Measurements from ENCODE around the gene TOR1A.

Gene TOR1A

DNA sequence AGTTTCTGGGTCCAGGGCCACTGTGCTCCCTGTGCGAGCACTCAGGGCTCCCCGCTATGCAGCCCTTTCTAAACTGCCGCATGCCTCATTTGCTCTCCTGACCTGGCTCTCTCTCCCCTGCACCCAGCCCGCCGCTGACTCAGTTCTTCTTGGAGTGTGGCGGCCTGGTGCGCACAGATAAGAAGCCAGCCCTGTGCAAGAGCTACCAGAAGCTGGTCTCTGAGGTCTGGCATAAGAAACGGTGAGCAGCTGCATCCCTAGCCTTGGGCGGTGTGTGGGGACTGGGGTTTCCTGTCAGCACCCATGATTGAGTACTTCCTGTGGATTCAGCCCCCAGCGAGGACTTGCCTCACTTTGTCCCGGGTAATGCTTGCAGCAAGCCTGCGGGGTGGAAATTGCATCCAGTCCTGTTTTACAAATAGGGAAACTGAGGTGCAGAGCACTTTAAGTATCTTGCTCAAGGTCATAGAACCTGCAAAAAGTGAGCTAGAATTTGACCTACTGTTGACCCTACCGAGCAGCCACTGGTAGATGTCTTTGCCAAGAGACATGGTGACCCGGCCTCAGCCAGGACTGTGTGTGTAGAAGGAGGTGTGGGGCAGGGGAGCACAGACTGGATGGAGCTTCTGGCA lies 39.2 kb upstream of the TOR1A start:
- ChIA-PET CTCF (interaction anchor here (0.7 kb wide), 1 partner anchor 12 kb away, joined by 4 read pairs; no protein-coding TSS in a partner anchor), POLR2A (no interaction called here)
- DNase-seq (ENCODE audit: extremely low spot score) = no peak
- TF ChIP-seq SUZ12 (IDR thresholded peaks at IDR 0.05) (no peak), FOXA1 (IDR thresholded peaks at IDR 0.05) (no peak), CTBP1 (IDR thresholded peaks at IDR 0.05; ENCODE audit: borderline replicate concordance) (no peak), ZNF384 (IDR thresholded peaks at IDR 0.05) (no peak), BHLHE40 (IDR thresholded peaks at IDR 0.05; ENCODE audit: borderline replicate concordance) (no peak), SP1 (IDR thresholded peaks at IDR 0.05) (no peak), FOXM1 (IDR thresholded peaks at IDR 0.05; ENCODE audit: borderline replicate concordance) (no peak), L3MBTL2 (conservative IDR thresholded peaks at IDR 0.05) (no peak), FOXK2 (IDR thresholded peaks at IDR 0.05) (no peak), ELF4 (IDR thresholded peaks at IDR 0.05) (no peak), NFRKB (IDR thresholded peaks at IDR 0.05) (no peak), LEF1 (IDR thresholded peaks at IDR 0.05; ENCODE audit: borderline replicate concordance) (no peak)
- TF ChIP-seq, protein P1, sequence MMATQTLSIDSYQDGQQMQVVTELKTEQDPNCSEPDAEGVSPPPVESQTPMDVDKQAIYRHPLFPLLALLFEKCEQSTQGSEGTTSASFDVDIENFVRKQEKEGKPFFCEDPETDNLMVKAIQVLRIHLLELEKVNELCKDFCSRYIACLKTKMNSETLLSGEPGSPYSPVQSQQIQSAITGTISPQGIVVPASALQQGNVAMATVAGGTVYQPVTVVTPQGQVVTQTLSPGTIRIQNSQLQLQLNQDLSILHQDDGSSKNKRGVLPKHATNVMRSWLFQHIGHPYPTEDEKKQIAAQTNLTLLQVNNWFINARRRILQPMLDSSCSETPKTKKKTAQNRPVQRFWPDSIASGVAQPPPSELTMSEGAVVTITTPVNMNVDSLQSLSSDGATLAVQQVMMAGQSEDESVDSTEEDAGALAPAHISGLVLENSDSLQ (IDR thresholded peaks at IDR 0.05) = no peak

DNA sequence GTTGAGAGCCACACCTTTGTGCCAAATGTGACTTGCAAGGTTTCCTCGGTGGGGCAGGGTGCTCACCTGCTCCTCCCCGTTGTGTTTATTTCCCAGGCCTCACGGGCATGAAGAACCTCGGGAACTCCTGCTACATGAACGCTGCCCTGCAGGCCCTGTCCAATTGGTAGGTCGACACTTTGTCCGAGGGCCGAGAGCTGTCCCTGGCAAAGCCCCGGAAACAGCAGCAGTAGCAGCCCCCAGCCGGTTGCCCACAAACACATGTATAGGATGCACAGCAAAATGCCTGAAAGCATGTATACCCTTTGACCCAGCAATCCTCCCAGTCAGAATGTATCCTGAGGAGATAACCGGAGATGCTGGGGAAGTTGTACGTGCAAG lies 37.5 kb upstream of the TOR1A start:
- CTCF ChIA-PET = no interaction called here
- TF ChIP-seq ELF4 (IDR thresholded peaks at IDR 0.05) (no peak), SUZ12 (IDR thresholded peaks at IDR 0.05) (no peak), FOXA1 (IDR thresholded peaks at IDR 0.05) (no peak), BHLHE40 (IDR thresholded peaks at IDR 0.05; ENCODE audit: borderline replicate concordance) (no peak), ARNT (IDR thresholded peaks at IDR 0.05) (no peak), L3MBTL2 (conservative IDR thresholded peaks at IDR 0.05) (no peak), CTBP1 (IDR thresholded peaks at IDR 0.05; ENCODE audit: borderline replicate concordance) (no peak), FOXK2 (IDR thresholded peaks at IDR 0.05) (no peak), LEF1 (IDR thresholded peaks at IDR 0.05; ENCODE audit: borderline replicate concordance) (no peak), FOXM1 (IDR thresholded peaks at IDR 0.05; ENCODE audit: borderline replicate concordance) (no peak), NFRKB (IDR thresholded peaks at IDR 0.05) (no peak), ZNF384 (IDR thresholded peaks at IDR 0.05) (no peak), HDGF (IDR thresholded peaks at IDR 0.05; ENCODE audit: borderline replicate concordance) (no peak), TARDBP (IDR thresholded peaks at IDR 0.05) (no peak), SP1 (IDR thresholded peaks at IDR 0.05) (no peak)
- TF ChIP-seq, protein P1 (IDR thresholded peaks at IDR 0.05) = no peak
- POLR2A ChIA-PET = no interaction called here
- no peak for DNase-seq (ENCODE audit: extremely low spot score)

DNA sequence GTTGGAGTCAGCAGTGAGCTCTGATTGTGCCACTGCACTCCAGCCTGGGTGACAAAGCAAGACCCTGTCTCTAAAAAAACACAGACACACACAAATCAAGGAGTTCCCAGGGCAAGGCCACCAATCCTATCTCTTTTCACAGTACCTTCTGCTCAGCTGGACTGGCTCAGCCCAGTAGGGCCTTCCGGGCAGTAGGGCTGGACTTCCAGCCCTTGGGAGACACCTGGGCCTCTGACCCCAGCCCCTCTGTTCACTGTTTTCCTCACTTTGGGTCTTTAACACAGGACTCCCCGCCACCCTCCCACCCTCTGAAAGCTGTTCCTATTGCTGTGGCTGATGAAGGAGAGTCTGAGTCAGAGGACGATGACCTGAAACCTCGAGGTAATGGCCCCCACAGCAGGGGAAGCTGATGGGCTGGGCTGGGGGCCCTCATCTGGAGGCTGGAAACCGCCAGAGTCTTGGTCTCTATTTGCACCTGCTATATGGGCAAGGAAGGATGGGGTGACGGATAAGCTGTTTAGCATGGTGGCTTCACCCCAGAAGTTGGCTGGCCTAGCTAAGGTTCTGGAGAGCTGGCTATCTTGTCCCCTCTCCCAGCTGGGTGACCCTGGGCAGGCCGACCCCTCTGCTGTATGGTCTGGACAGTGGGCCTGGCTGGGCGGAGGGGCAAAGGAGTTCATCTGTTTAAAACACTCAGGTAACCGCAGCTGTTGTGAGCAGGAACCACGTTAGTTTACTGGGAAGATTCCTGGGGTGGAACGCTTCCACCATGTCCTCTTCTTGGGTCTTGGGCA lies 36.9 kb upstream of the TOR1A start:
- DNase-seq (ENCODE audit: extremely low spot score) = no peak
- POLR2A ChIA-PET = no interaction called here

DNA sequence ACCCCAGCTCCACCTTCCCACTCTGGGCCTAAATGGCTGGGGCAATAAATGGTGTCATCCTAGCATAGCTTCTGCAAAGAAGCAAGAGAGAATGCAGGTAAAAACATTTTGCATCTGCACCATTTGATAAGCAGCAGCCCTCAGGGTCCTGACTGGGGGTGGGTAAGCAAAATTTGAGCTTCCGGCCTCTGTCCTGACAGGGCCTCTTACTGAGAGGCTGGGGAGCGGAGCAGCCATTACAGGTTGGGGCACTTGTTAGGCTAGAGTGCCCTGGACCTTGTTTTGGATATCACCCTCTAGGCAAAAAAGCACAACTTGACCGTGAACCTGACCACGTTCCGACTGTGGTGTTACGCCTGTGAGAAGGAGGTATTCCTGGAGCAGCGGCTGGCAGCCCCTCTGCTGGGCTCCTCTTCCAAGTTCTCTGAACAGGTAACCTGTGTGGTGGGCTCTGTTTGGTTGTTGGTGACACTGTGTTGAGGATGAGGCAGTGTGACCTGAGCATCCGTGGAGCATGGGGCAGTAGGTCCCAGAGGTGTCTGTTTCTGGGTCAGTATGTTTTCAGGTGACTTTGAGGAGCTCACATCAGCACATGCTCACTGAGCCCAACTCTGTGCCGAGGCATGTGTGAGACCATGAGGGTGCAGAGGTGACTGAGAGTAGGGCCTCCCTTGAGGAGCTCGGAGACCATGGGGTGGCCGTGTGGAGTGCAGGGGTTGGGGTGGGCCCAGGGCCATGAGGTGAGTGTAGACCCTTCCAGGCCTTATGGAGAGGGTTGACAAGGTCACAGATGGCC lies 34.4 kb upstream of the TOR1A start:
- DNase-seq (ENCODE audit: extremely low spot score) = no peak
- ChIA-PET POLR2A (no interaction called here), CTCF (no interaction called here)
- no peak for TF ChIP-seq CTBP1 (IDR thresholded peaks at IDR 0.05; ENCODE audit: borderline replicate concordance)
- TF ChIP-seq LEF1 (IDR thresholded peaks at IDR 0.05; ENCODE audit: borderline replicate concordance) = no peak
- TF ChIP-seq BHLHE40 (IDR thresholded peaks at IDR 0.05; ENCODE audit: borderline replicate concordance) = no peak
- no peak for TF ChIP-seq SP1 (IDR thresholded peaks at IDR 0.05)
- TF ChIP-seq NFRKB (IDR thresholded peaks at IDR 0.05) = no peak

More for the DNA sequence above, 36.9 kb upstream of the TOR1A start:
- CTCF ChIA-PET = no interaction called here
- TF ChIP-seq NFRKB (IDR thresholded peaks at IDR 0.05) (no peak), ARNT (IDR thresholded peaks at IDR 0.05) (no peak)

DNA sequence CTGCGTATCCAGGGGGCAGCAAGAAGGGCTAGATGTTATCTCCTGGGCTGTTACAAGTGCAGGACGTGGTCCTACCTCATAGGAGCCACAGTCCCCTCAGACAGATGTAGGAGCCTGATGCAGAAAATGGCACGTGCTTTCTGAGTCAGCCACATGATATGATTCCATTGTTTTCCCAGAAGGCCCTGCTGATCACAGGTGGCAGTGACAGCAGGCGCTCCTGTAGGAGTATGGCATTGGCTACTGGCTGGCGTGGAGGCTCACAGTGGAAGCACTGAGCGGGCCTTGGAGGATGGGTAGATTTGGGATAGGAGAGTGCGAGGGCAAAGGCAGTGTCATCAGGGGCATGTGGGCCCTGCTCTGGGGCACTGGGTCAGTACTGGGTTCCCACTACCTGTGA lies 33.3 kb upstream of the TOR1A start:
- CTCF ChIA-PET = no interaction called here
- TF ChIP-seq LEF1 (IDR thresholded peaks at IDR 0.05; ENCODE audit: borderline replicate concordance) = no peak
- DNase-seq (ENCODE audit: extremely low spot score) = no peak
- POLR2A ChIA-PET = no interaction called here

DNA sequence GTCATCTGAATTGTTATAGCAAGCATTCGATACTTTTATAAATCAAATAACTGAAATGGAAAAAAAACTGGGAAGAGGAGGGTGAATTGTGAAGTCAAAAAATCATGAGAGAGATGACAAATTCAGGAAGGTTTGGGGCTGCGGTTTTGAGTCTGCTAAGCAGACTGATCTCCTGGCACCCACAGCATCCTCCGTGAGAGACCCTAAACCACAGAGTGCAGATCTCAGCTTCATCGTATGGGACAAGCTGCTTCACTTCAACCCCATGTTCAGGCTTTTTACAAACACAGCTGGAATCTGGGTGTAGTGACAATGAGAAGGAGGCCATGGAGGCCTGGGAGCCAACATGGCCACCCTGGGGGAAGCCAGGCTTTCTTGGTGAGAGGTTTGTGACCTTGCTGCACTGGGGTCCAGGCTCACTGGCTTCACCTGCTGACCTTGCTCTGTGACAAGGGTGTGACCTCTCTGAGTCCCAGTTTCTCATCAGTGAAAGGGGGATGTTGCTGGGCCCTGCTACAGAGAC lies 30.7 kb upstream of the TOR1A start:
- no peak for DNase-seq (ENCODE audit: extremely low spot score)
- POLR2A ChIA-PET = no interaction called here
- TF ChIP-seq ZNF384 (IDR thresholded peaks at IDR 0.05) = no peak
- no peak for TF ChIP-seq CTBP1 (IDR thresholded peaks at IDR 0.05; ENCODE audit: borderline replicate concordance)
- no peak for TF ChIP-seq FOXA1 (IDR thresholded peaks at IDR 0.05)
- TF ChIP-seq, protein P1 (IDR thresholded peaks at IDR 0.05) = no peak
- no peak for TF ChIP-seq HDGF (IDR thresholded peaks at IDR 0.05; ENCODE audit: borderline replicate concordance)
- no peak for TF ChIP-seq ARNT (IDR thresholded peaks at IDR 0.05)
- no peak for TF ChIP-seq L3MBTL2 (conservative IDR thresholded peaks at IDR 0.05)
- no peak for TF ChIP-seq FOXM1 (IDR thresholded peaks at IDR 0.05; ENCODE audit: borderline replicate concordance)
- no peak for TF ChIP-seq TARDBP (IDR thresholded peaks at IDR 0.05)
- CTCF ChIA-PET = no interaction called here
